GM23338 (cell line): ENCODE measurements around the gene JMJD7. TPM values are rescaled to one million over a fixed set of nuclear protein-coding genes. Genes with fewer than 3 reads are reported as not detected.

ENCODE experiments used
- ATAC-seq: fragments of 200-7000 bp; cut with Tn5 transposase; 3 replicates; pipeline ENCODE4 v1.9.1; 2020
- DNase-seq: peaks from one replicate; pipeline ENCODE4 v3.0.0-alpha.2; 2015; ENCODE audit warnings: low spot score
- H2AFZ ChIP-seq: fragments of 200-600 bp; sonication (generic); 2 replicates; pipeline ENCODE4 v1.8.0; 2016; ENCODE audit warnings: antibody characterized with exemption, mild to moderate bottlenecking, moderate library complexity
- H3F3A ChIP-seq: fragments of 200-600 bp; sonication (generic); replicated peaks from 2 replicates; pipeline ENCODE4 v1.8.0; 2017; ENCODE audit warnings: antibody characterized with exemption, mixed run types, low read depth
- H3K27ac ChIP-seq: fragments of 200-600 bp; sonication (generic); 2 replicates; pipeline ENCODE4 v1.6.1; 2016; ENCODE audit warnings: low read depth
- H3K27me3 ChIP-seq: fragments of 200-600 bp; sonication (generic); 2 replicates; pipeline ENCODE4 v1.8.0; 2016; ENCODE audit warnings: mild to moderate bottlenecking, mixed run types, moderate library complexity; ENCODE audit not compliant: insufficient read depth
- H3K36me3 ChIP-seq: fragments of 200-600 bp; sonication (generic); 2 replicates; pipeline ENCODE4 v1.8.0; 2016; ENCODE audit warnings: mild to moderate bottlenecking; ENCODE audit not compliant: insufficient read depth
- H3K4me1 ChIP-seq: fragments of 200-600 bp; sonication (generic); 2 replicates; pipeline ENCODE4 v1.8.0; 2016; ENCODE audit warnings: mild to moderate bottlenecking, moderate library complexity; ENCODE audit not compliant: insufficient read depth
- H3K4me2 ChIP-seq: fragments of 200-600 bp; sonication (generic); 2 replicates; pipeline ENCODE4 v1.7.1; 2017; ENCODE audit warnings: mixed run types
- H3K4me3 ChIP-seq: fragments of 200-600 bp; sonication (generic); 2 replicates; pipeline ENCODE4 v1.6.1; 2016; ENCODE audit warnings: mixed run types
- H3K79me2 ChIP-seq: fragments of 200-600 bp; sonication (generic); replicated peaks from 2 replicates; pipeline ENCODE4 v1.8.0; 2017; ENCODE audit warnings: mild to moderate bottlenecking; ENCODE audit not compliant: insufficient read depth
- H3K9me2 ChIP-seq: fragments of 200-600 bp; sonication (generic); 2 replicates; pipeline ENCODE4 v1.8.0; 2017; ENCODE audit not compliant: insufficient read depth
- H4K20me1 ChIP-seq: fragments of 200-600 bp; sonication (generic); replicated peaks from 2 replicates; pipeline ENCODE4 v1.8.0; 2017; ENCODE audit warnings: mild to moderate bottlenecking; ENCODE audit not compliant: insufficient read depth
- H3K27ac Mint-ChIP-seq: 2 replicates; pipeline ENCODE4 v1.8.0; 2020; ENCODE audit warnings: inconsistent platforms, mild to moderate bottlenecking, moderate library complexity, mixed read lengths
- H3K27me3 Mint-ChIP-seq: 3 replicates; pipeline ENCODE4 v1.8.0; 2022; ENCODE audit warnings: low read depth, mild to moderate bottlenecking, moderate library complexity, mixed read lengths, inconsistent platforms; ENCODE audit not compliant: insufficient read depth, poor library complexity
- H3K36me3 Mint-ChIP-seq: 3 replicates; pipeline ENCODE4 v1.8.0; 2021; ENCODE audit warnings: low read depth, mild to moderate bottlenecking, inconsistent platforms, moderate library complexity, mixed read lengths
- H3K4me1 Mint-ChIP-seq: 3 replicates; pipeline ENCODE4 v1.8.0; 2020; ENCODE audit warnings: mild to moderate bottlenecking, inconsistent platforms, mixed read lengths
- H3K4me3 Mint-ChIP-seq: 3 replicates; pipeline ENCODE4 v1.8.0; 2021; ENCODE audit warnings: moderate library complexity, mild to moderate bottlenecking, inconsistent platforms, mixed read lengths
- H3K9me3 Mint-ChIP-seq: 3 replicates; pipeline ENCODE4 v1.8.0; 2020; ENCODE audit warnings: moderate library complexity, mild to moderate bottlenecking, inconsistent platforms, mixed read lengths
- ETS1 ChIP-seq: IDR thresholded peaks from 2 replicates; pipeline ENCODE4 v1.6.1; 2016; ENCODE audit warnings: antibody characterized with exemption
- EZH2 ChIP-seq: fragments of 200-600 bp; sonication (generic); IDR thresholded peaks from one replicate; pipeline ENCODE4 v1.8.0; 2017; ENCODE audit warnings: antibody characterized with exemption, mild to moderate bottlenecking, low read depth; ENCODE audit not compliant: unreplicated experiment
- POLR2AphosphoS5 ChIP-seq: IDR thresholded peaks from 2 replicates; pipeline ENCODE4 v1.6.1; 2016; ENCODE audit warnings: antibody characterized with exemption, low read depth
- REST ChIP-seq: IDR thresholded peaks from one replicate; pipeline ENCODE4 v1.6.1; 2018; ENCODE audit warnings: antibody characterized with exemption; ENCODE audit not compliant: unreplicated experiment
- ZNF331 ChIP-seq: fragments of 250-450 bp; sonication (Bioruptor Pico); IDR thresholded peaks from 2 replicates; pipeline ENCODE4 v1.5.0; 2020; ENCODE audit warnings: low read depth, mild to moderate bottlenecking, moderate library complexity
- ZNF462 ChIP-seq: fragments of 250-450 bp; sonication (Bioruptor Pico); IDR thresholded peaks from 2 replicates; pipeline ENCODE4 v1.5.0; 2020; ENCODE audit warnings: mild to moderate bottlenecking, moderate library complexity
- polyA plus RNA-seq: library from polyadenylated mRNA; unstranded; fragments of >200 nt; fragmentation: Nextera tagmentation; extraction: Ambion mirVana; gene quantifications from 2 replicates; pipeline ENCODE4 v1.2.1, GENCODE V29; 2016
- total RNA-seq: library from RNA; depleted of rRNA; stranded (reverse); fragments of >200 nt; shearing (Covaris generic); gene quantifications from 2 replicates; pipeline ENCODE4 v1.2.3, GENCODE V29; 2014

JMJD7 gene
- total and polyA plus RNA-seq, 2 experiments from 2014 or later = 8.5 to 9.2 TPM

- TF ChIP-seq REST = no peak
- TF ChIP-seq ZNF462 (CRISPR knock-in tag) = no peak
Measured at GRCh38 chr15:41792000-41792637, 35.8 kb upstream of the JMJD7 start (continued).

- H3K36me3 ChIP-seq = no peaks in the 10 kb centered on the region
- H3K4me1 Mint-ChIP-seq = peaks cover 27% of the 10 kb centered on the region
- DNase-seq (no peak), ATAC-seq (no peak)
- no peaks in the 10 kb centered on the region for H3K9me3 Mint-ChIP-seq
- no peak overlapping the region for H2AFZ ChIP-seq
- no peaks in the 10 kb centered on the region; the same call in 1 of the 2 replicates for H4K20me1 ChIP-seq
- peaks cover 25% of the 10 kb centered on the region for H3K4me1 ChIP-seq
- no peak overlapping the region for H3K4me3 Mint-ChIP-seq
- no peaks in the 10 kb centered on the region for H3K27me3 ChIP-seq
- no peaks in the 10 kb centered on the region for H3K9me2 ChIP-seq
- H3F3A ChIP-seq = no peaks in the 10 kb centered on the region; the same call in 1 of the 2 replicates
- H3K27ac Mint-ChIP-seq = no peak overlapping the region
- H3K36me3 Mint-ChIP-seq = no peaks in the 10 kb centered on the region; the same call in 2 of the 3 replicates
- H3K4me3 ChIP-seq = no peak overlapping the region
- no peak overlapping the region for H3K4me2 ChIP-seq
- no peak overlapping the region for H3K27ac ChIP-seq
- peaks cover 8% of the 10 kb centered on the region for H3K27me3 Mint-ChIP-seq
- no peaks in the 10 kb centered on the region; the same call in 1 of the 2 replicates for H3K79me2 ChIP-seq
- TF ChIP-seq POLR2AphosphoS5 (no peak), ETS1 (no peak), ZNF331 (CRISPR knock-in tag) (no peak), EZH2 (no peak)
Measured at GRCh38 chr15:41794081-41794480, 33.8 kb upstream of the JMJD7 start.
